ENCODE data around the gene SLC15A4. TPM values are rescaled to one million over a fixed set of nuclear protein-coding genes. Genes with fewer than 3 reads are reported as not detected.

Gene SLC15A4
- total and polyA plus RNA-seq, 2 of the 4 experiments (the other 2 are of a cell fraction): 15.4 to 21.9 TPM

DNA sequence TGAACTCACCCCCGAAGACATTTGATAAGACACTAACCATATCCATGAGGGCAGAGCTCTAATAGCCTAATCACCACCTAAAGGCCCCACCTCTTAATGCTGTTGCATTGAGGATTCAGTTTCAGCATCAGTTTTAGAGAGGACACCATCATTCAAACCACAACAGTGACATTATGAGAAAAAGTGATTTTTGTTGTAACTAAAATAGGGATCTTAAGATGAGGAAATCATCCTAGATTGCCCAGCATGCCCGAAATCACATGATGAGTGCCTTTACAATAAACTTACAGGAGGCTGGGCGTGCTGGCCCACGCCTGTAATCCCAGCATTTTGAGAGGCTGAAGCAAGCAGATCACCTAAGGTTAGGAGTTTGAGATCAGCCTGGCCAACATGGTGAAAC lies 19.8 kb upstream of the SLC15A4 start:
- dilution Hi-C loops (cut with HindIII; ENCODE audit: low sequenced_read_pairs, unreplicated experiment): no loop called here
- POLR2A ChIA-PET (ENCODE audit: unreplicated experiment): no interaction called here

More for the DNA sequence above, 19.8 kb upstream of the SLC15A4 start:
- in situ Hi-C loops (cut with MboI; ENCODE audit: low sequenced_read_pairs) (no loop called here), intact Hi-C loops (cut with micrococcal nuclease) (no loop called here)
- Histone ChIP-seq H4K20me1 (ENCODE audit: insufficient read depth, low read length) (no peaks in the 10 kb centered on the region), H3K56ac (ENCODE audit: extremely low read depth, insufficient read depth, low read length) (no peak overlapping the region), H2BK20ac (ENCODE audit: low read depth, low read length) (no peak overlapping the region), H3K9me1 (ENCODE audit: insufficient read depth, low read length) (no peaks in the 10 kb centered on the region), H3K4me1 (ENCODE audit: control insufficient read depth, insufficient read depth, low read length) (no peaks in the 10 kb centered on the region), H4K8ac (ENCODE audit: low read depth in 2 of 2, low read length in 2 of 2) (no peak overlapping the region), H2AK5ac (ENCODE audit: low read depth, low read length) (no peak overlapping the region), H2AFZ (replicated peaks; ENCODE audit: low read length, poor library complexity) (no peak overlapping the region), H3K4me3 (ENCODE audit: insufficient read depth, low read depth, low read length) (no peak overlapping the region), H3K18ac (ENCODE audit: low read depth, low read length) (no peak overlapping the region), H3K9ac (ENCODE audit: low read depth, low read length) (no peak overlapping the region), H4K5ac (ENCODE audit: low read depth, low read length) (no peak overlapping the region), H2BK15ac (ENCODE audit: low read depth, low read length) (no peak overlapping the region), H2BK5ac (ENCODE audit: low read depth, low read length, poor library complexity, severe bottlenecking) (no peak overlapping the region), H3K27ac (ENCODE audit: insufficient read depth, low read length) (no peak overlapping the region), H3K14ac (replicated peaks; ENCODE audit: low read depth, low read length) (no peak overlapping the region), H4K91ac (ENCODE audit: insufficient read depth, low read depth, low read length) (no peak overlapping the region), H3K79me1 (ENCODE audit: low read depth in 1 of 2, low read length in 2 of 2) (no peaks in the 10 kb centered on the region), H3K4ac (ENCODE audit: low read depth, low read length) (no peak overlapping the region), H3K36me3 (ENCODE audit: control insufficient read depth, insufficient read depth, low read length) (no peaks in the 10 kb centered on the region), H3K23ac (ENCODE audit: low read depth, low read length) (no peak overlapping the region), H3K4me2 (ENCODE audit: low read depth, low read length) (no peak overlapping the region), H3K9me3 (ENCODE audit: control insufficient read depth, insufficient read depth, low read length) (no peaks in the 10 kb centered on the region; the same call in 1 of the 2 replicates), H3K27me3 (ENCODE audit: control insufficient read depth, insufficient read depth, low read length) (no peaks in the 10 kb centered on the region), H2AK9ac (replicated peaks; ENCODE audit: low read depth, low read length, poor library complexity) (no peak overlapping the region), H2BK120ac (ENCODE audit: low read depth, low read length) (no peak overlapping the region)
- no peak for TF ChIP-seq MAZ (IDR thresholded peaks at IDR 0.05; ENCODE audit: borderline replicate concordance, low read depth, low read length)
- no peak for TF ChIP-seq CHD1 (IDR thresholded peaks at IDR 0.05; ENCODE audit: low read depth, low read length)
- no peak for TF ChIP-seq CEBPB (IDR thresholded peaks at IDR 0.05; ENCODE audit: low read depth, low read length)
- TF ChIP-seq RAD21 (IDR thresholded peaks at IDR 0.05; ENCODE audit: low read length): no peak
- TF ChIP-seq FOS (IDR thresholded peaks at IDR 0.05; ENCODE audit: low read depth, low read length): no peak
- TF ChIP-seq POLR2A (IDR thresholded peaks at IDR 0.05; ENCODE audit: low read depth, low read length): no peak
- no peak for TF ChIP-seq ELK1 (IDR thresholded peaks at IDR 0.05; ENCODE audit: borderline replicate concordance, low read depth, low read length)
- CTCF ChIA-PET: no interaction called here
- ATAC-seq (ENCODE audit: low read depth) (no peak), DNase-seq (no peak)
- WGBS, 2 experiments (ENCODE audit: extremely low coverage in 2 of 2, insufficient read length in 1 of 2): no CpG with 5 or more reads among the region's 4 CpGs
- no TSS peak for BruUV-seq (replicated peaks)

Data from IMR-90 (cell line).